ENCODE results near the gene SHB. TPM values are rescaled to one million over a fixed set of nuclear protein-coding genes. Genes with fewer than 3 reads are reported as not detected.

Gene SHB
- total RNA-seq, 1 donor from 2014 or later = 22.5 TPM

DNA sequence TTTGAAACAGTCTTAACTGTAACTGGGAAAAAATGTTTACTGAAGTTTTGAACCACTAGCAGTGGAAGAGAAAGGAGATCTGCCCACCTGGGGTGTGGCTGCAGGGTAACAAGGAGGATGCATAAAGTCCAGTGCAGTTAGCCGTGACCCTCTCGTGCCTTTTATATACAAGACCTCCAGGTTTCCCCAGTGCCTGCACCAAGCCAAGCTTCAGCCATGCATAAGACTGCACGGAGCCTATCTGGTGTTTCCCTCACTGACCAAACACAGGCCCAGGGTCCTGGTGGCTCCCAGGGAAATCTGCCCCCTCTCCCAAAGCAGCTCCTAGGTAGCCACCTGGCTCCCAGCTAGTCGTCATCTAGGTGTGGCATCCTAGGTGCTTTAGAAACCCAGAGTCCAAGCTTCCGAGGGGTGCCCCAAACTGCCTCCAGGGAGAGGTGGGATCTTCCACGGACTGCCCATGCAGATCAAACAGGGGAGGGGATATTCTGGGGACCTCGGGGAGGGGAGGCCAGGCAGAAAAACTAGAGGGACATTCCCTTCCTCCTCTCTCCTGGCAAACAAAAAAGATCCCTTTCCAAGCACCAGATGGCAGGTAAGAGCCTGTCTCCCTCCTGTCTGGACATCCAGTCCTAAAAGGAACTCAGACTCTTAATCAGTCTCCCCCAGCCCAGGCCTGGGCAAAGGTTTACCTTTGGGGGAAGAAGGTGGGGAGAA is 2.7 kb downstream of the SHB start:
- H3K36me3 Mint-ChIP-seq (ENCODE audit: insufficient read depth) = peaks cover 3% of the 10 kb centered on the region
- H3K27ac Mint-ChIP-seq = peak overlapping the region; percentile 93
- no peak for DNase-seq (ENCODE audit: low spot score, unreplicated experiment)
- H3K4me3 Mint-ChIP-seq (ENCODE audit: low read depth) = peak overlapping the region; percentile 82
- H3K4me1 Mint-ChIP-seq (ENCODE audit: low read depth) = peaks cover 49% of the 10 kb centered on the region
- peak; percentile 27 for TF ChIP-seq CTCF (IDR thresholded peaks at IDR 0.05; ENCODE audit: unreplicated experiment)
- H3K9me3 Mint-ChIP-seq (ENCODE audit: low read depth) = no peaks in the 10 kb centered on the region
- no peaks in the 10 kb centered on the region for H3K27me3 Mint-ChIP-seq

DNA sequence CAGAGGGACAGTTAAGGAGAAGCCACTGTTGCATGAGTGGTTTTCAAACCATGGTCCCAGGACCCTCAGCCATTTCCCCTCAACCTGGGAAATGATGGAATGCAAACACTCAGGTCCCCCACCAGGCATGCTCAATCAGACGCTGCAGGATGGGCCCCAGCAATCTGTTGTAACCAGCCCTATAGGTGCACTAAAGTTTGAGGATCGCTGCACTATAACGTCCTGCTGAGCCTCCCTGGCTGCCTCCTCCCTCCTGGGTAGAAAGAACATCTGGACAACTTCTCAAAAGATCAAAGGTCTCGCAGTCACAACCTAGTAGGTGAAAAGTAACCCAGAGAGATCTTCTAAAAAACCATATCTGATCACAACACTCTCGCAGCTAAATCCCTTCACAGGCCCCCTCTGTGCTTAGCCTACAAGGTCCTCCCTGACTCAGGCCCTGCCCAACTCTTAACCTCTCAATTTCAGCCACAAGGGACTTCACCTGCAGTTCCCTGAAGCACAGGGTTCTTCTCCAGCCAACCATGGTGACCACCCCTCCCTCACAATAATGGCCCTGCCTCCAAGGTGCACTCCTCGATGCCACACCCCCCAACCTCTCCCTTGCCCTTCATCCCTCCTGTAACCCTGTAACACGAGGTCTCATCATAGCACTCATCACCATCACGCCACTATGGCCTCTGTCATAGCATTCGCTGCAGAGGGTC is 3.5 kb downstream of the SHB start:
- Mint-ChIP-seq H3K27ac (peak overlapping the region; percentile 42), H3K4me3 (ENCODE audit: low read depth) (peak overlapping the region; percentile 82), H3K4me1 (ENCODE audit: low read depth) (peaks cover 44% of the 10 kb centered on the region), H3K9me3 (ENCODE audit: low read depth) (no peaks in the 10 kb centered on the region), H3K36me3 (ENCODE audit: insufficient read depth) (peaks cover 3% of the 10 kb centered on the region), H3K27me3 (no peaks in the 10 kb centered on the region)
- no peak for DNase-seq (ENCODE audit: low spot score, unreplicated experiment)
- no peak for TF ChIP-seq CTCF (IDR thresholded peaks at IDR 0.05; ENCODE audit: unreplicated experiment)

DNA sequence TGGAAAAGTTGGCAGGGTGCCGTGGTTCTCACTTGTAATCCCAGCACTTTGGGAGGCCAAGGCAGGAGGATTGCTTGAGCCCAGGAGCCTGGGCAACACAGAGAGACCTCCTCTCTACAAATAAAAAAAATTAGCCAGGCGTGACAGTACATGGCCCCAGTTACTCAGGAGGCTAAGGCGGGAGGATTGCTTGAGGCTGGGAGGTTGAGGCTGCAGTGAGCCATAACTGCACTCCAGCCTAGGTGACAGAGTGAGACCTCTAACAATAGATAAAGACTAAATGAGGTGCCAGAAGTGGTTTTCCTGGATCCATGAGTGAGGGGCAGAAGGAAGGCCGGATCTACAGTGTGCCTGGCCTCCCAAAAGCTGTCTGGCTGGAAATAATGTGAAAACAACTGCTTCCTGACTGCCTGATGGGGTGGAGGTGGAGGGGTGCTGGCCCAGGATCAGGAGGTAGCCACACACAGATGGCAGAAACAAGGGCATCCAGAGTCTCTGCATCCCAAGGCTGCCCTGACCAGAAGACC is 4.1 kb downstream of the SHB start:
- Mint-ChIP-seq H3K27ac (no peak overlapping the region), H3K4me3 (ENCODE audit: low read depth) (peak overlapping the region; percentile 82)

DNA sequence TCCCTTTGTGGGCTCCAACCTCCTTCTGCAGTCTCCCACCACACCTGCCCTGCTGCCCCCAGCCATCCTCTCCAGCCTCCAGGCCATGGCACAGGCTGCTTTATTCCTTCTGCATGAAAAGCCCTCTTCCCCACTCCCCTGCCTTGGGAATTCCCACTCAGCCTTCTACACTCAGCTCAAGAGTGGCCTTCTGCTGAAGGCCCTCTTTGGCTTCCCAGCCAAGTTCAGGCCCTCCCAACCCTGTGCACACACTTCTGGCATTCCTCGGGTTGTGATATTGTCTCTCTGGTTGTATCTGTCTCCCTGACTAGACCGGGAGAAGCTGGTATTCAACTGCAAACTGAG is 5.7 kb downstream of the SHB start:
- no peaks in the 10 kb centered on the region for H3K27me3 Mint-ChIP-seq
- H3K4me1 Mint-ChIP-seq (ENCODE audit: low read depth) = peaks cover 51% of the 10 kb centered on the region
- no peak overlapping the region for H3K27ac Mint-ChIP-seq
- TF ChIP-seq CTCF (IDR thresholded peaks at IDR 0.05; ENCODE audit: unreplicated experiment) = no peak
- no peaks in the 10 kb centered on the region for H3K9me3 Mint-ChIP-seq (ENCODE audit: low read depth)
- no peak for DNase-seq (ENCODE audit: low spot score, unreplicated experiment)
- H3K4me3 Mint-ChIP-seq (ENCODE audit: low read depth) = no peak overlapping the region
- H3K36me3 Mint-ChIP-seq (ENCODE audit: insufficient read depth) = peaks cover 5% of the 10 kb centered on the region

More for the DNA sequence above, 4.1 kb downstream of the SHB start:
- no peaks in the 10 kb centered on the region for H3K9me3 Mint-ChIP-seq (ENCODE audit: low read depth)
- DNase-seq (ENCODE audit: low spot score, unreplicated experiment) = no peak
- H3K27me3 Mint-ChIP-seq = no peaks in the 10 kb centered on the region
- H3K4me1 Mint-ChIP-seq (ENCODE audit: low read depth) = peaks cover 40% of the 10 kb centered on the region
- peaks cover 3% of the 10 kb centered on the region for H3K36me3 Mint-ChIP-seq (ENCODE audit: insufficient read depth)
- no peak for TF ChIP-seq CTCF (IDR thresholded peaks at IDR 0.05; ENCODE audit: unreplicated experiment)

DNA sequence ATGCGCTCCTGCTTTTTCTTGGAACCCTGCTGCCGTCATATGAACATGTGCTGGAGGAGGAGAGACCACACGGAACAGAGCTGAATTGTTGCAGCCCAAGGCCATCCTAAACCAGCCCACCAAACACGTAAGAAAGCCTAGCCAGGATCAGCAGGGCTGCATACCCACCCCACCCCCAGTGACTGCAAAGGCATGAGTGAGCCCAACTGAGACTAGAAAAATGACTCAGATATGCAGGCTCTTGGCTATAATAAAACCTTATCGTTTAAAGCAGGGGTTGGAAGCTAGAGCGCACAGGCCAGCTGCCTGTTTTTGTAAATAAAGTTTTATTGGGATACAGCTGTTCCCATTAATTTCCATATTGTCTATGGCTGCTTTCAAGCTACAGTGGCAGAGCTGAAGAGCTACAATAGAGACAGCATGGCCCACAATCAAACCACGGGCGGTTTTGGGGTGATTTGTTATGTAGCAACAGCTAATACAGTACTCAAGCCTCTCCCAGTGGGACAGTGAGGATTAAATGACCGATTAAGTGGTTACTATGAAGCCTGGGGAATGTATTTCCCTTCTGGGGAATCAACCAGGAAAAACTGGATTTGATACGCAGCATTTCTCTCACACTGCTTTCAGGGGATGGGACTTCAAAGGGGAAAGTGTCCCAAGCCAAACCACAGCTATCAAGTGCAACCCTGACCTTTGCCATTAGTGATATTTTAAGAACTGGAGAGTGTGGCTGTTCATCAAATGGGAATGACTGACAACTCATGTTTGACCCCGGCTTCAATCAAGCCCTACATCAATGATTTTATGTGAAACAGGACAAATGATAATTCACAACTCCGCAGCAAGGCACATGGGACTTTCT is 6.3 kb downstream of the SHB start:
- Mint-ChIP-seq H3K36me3 (ENCODE audit: insufficient read depth) (peaks cover 5% of the 10 kb centered on the region), H3K9me3 (ENCODE audit: low read depth) (no peaks in the 10 kb centered on the region), H3K27ac (no peak overlapping the region), H3K4me3 (ENCODE audit: low read depth) (no peak overlapping the region), H3K4me1 (ENCODE audit: low read depth) (peaks cover 51% of the 10 kb centered on the region), H3K27me3 (no peaks in the 10 kb centered on the region)
- DNase-seq (ENCODE audit: low spot score, unreplicated experiment) = no peak
- TF ChIP-seq CTCF (IDR thresholded peaks at IDR 0.05; ENCODE audit: unreplicated experiment) = no peak
